ENCODE results near the gene DNAH2. TPM values are rescaled to one million over a fixed set of nuclear protein-coding genes. Genes with fewer than 3 reads are reported as not detected.
A peak's percentile ranks its signal among the peaks of the same experiment; 100 is the strongest.

DNAH2 gene
- total RNA-seq, result 1 to 10 TPM in 1 of 2 donors, under 1 TPM in 1; 0.09 to 4.9 TPM

DNA sequence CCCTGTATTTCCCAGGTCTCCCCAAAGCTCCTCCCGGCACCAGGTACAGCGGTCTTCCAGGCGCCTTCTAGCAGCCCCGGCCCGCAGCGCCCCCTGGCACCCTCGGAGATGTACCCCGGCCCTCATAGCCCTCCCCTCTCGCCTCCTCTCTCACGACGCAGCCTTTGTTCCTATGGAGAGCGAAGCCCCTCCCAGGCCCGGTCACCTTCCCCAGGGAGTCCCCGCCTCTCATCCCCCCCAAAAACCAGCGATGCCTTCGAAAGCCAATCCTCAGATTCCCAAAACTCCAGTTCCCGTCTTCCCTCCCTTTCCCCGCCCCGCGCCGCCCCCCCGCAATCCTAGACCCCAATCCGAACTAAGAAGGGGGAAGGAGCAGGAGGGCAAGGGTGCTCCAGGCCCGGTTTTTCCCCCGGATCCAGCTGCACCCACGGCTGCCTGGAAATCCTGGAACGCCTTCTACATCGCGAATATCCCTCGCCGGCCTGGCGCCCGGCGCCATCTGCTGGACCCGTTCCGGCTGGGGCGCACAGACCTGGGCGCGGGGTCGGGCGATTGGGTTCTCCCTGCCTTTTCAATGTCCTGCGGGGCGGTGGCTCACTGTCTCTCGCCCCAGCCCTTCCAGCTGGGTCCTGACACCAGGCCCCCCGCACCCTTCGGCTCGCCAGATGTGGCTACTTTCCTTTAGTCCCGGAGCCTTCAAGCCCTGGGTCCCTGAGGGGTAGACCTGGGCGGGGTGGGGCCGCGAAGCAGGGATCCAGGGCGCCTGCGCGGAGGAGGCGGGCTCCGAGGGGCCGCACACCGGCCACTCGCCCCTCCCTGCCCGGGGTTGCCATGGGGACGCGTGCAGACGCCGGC lies at the start of gene DNAH2:
DNAH2 (plus strand) TSS at position 844 of the 855 bp plus-strand sequence. CDS start 1,991 bp downstream, outside the sequence.
- TF ChIP-seq, protein P1, sequence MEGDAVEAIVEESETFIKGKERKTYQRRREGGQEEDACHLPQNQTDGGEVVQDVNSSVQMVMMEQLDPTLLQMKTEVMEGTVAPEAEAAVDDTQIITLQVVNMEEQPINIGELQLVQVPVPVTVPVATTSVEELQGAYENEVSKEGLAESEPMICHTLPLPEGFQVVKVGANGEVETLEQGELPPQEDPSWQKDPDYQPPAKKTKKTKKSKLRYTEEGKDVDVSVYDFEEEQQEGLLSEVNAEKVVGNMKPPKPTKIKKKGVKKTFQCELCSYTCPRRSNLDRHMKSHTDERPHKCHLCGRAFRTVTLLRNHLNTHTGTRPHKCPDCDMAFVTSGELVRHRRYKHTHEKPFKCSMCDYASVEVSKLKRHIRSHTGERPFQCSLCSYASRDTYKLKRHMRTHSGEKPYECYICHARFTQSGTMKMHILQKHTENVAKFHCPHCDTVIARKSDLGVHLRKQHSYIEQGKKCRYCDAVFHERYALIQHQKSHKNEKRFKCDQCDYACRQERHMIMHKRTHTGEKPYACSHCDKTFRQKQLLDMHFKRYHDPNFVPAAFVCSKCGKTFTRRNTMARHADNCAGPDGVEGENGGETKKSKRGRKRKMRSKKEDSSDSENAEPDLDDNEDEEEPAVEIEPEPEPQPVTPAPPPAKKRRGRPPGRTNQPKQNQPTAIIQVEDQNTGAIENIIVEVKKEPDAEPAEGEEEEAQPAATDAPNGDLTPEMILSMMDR (IDR thresholded peaks at IDR 0.05), result peak; percentile 19 to 61 (median 42)
- TF ChIP-seq POLR2A (IDR thresholded peaks at IDR 0.05) (no peak), POLR2AphosphoS5 (IDR thresholded peaks at IDR 0.05) (peak; percentile 68)
- no peaks in the 10 kb centered on the region for H3K27me3 ChIP-seq (replicated peaks; ENCODE audit: insufficient read depth)
- no peaks in the 10 kb centered on the region for H3K36me3 ChIP-seq
- DNase-seq (ENCODE audit: low spot score), result peak; percentile 82
- WGBS, result under 1% methylated on average over 64 of the region's 64 CpGs
- H3K27ac ChIP-seq, result peak within 1 kb of the TSS; percentile 41 to 57
- H3K4me1 ChIP-seq (replicated peaks), result no peaks in the 10 kb centered on the region
- intact Hi-C loops (cut with DNase I), result no loop called here
- no peaks in the 10 kb centered on the region for H3K9me3 ChIP-seq
- peak within 1 kb of the TSS; percentile 38 to 41 for H3K4me3 ChIP-seq

DNA sequence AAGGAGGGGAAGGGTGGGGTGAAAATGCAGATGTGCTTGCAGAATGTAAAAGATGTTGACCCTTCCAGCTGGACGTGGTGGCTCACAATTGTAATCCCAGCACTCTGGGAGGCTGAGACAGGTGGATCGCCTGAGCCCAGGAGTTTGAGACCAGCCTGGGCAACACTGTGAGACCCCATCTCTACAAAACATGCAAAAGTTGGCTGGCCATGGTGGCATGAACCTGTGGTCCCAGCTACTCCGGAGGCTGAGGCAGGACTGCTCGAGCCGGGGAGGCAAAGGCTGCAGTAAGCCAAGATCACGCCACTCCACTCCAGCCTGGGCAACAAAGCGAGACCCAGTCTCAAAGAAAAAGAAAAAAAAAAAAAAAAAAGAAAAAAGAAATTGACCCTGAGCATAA lies 49.1 kb upstream of the DNAH2 start:
- no peak for TF ChIP-seq POLR2A (IDR thresholded peaks at IDR 0.05)
- TF ChIP-seq, protein P1 (IDR thresholded peaks at IDR 0.05), result no peak
- no peak for TF ChIP-seq POLR2AphosphoS5 (IDR thresholded peaks at IDR 0.05)
- intact Hi-C loops (cut with DNase I), result no loop called here
- Histone ChIP-seq H3K27ac (no peak overlapping the region), H3K4me1 (replicated peaks) (no peaks in the 10 kb centered on the region), H3K4me3 (no peak overlapping the region), H3K27me3 (replicated peaks; ENCODE audit: insufficient read depth) (no peaks in the 10 kb centered on the region), H3K36me3 (peaks cover 5 to 20% of the 10 kb centered on the region in 2 donors), H3K9me3 (no peaks in the 10 kb centered on the region)
- no peak for DNase-seq (ENCODE audit: low spot score)
- 91% methylated on average over 7 of the region's 7 CpGs for WGBS

GRCh38 chr17:7673239-7673638 lies 44.3 kb upstream of the DNAH2 start:
- Histone ChIP-seq H3K4me3 (no peak overlapping the region), H3K9me3 (no peaks in the 10 kb centered on the region), H3K36me3 (peaks cover 11 to 36% of the 10 kb centered on the region in 2 donors), H3K27me3 (replicated peaks; ENCODE audit: insufficient read depth) (no peaks in the 10 kb centered on the region), H3K4me1 (replicated peaks) (no peaks in the 10 kb centered on the region), H3K27ac (no peak overlapping the region)
- intact Hi-C loops (cut with DNase I), result no loop called here
- DNase-seq (ENCODE audit: low spot score), result no peak
- 87% methylated on average over 2 of the region's 2 CpGs for WGBS
- TF ChIP-seq, protein P1 (IDR thresholded peaks at IDR 0.05), result no peak
- TF ChIP-seq POLR2A (IDR thresholded peaks at IDR 0.05) (no peak), POLR2AphosphoS5 (IDR thresholded peaks at IDR 0.05) (no peak)

DNA sequence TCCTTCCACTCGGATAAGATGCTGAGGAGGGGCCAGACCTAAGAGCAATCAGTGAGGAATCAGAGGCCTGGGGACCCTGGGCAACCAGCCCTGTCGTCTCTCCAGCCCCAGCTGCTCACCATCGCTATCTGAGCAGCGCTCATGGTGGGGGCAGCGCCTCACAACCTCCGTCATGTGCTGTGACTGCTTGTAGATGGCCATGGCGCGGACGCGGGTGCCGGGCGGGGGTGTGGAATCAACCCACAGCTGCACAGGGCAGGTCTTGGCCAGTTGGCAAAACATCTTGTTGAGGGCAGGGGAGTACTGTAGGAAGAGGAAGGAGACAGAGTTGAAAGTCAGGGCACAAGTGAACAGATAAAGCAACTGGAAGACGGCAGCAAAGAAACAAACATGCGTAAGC lies 42.6 kb upstream of the DNAH2 start:
- intact Hi-C loops (cut with DNase I), result no loop called here
- TF ChIP-seq POLR2AphosphoS5 (IDR thresholded peaks at IDR 0.05) (no peak), POLR2A (IDR thresholded peaks at IDR 0.05) (no peak)
- TF ChIP-seq, protein P1 (IDR thresholded peaks at IDR 0.05), result no peak
- 90% methylated on average over 14 of the region's 14 CpGs for WGBS
- no peaks in the 10 kb centered on the region for H3K9me3 ChIP-seq
- no peaks in the 10 kb centered on the region for H3K4me1 ChIP-seq (replicated peaks)
- peaks cover 9 to 33% of the 10 kb centered on the region in 2 donors for H3K36me3 ChIP-seq
- DNase-seq (ENCODE audit: low spot score), result no peak
- H3K27me3 ChIP-seq (replicated peaks; ENCODE audit: insufficient read depth), result no peaks in the 10 kb centered on the region
- H3K27ac ChIP-seq, result no peak overlapping the region
- H3K4me3 ChIP-seq, result no peak overlapping the region

DNA sequence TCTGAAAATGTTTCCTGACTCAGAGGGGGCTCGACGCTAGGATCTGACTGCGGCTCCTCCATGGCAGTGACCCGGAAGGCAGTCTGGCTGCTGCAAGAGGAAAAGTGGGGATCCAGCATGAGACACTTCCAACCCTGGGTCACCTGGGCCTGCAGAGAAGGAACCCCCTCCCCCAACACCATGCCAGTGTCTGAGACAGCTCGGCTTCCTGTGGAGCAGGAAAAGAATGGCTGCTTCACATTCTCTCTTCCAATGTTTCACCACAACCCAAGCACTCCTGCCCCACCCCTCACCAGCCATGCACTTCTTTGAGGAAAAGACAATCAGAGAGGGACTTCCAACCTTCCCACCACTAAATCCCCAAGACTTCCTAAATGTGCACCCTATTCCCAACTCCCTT lies 41.0 kb upstream of the DNAH2 start:
- 81% methylated on average over 5 of the region's 5 CpGs for WGBS
- H3K9me3 ChIP-seq, result no peaks in the 10 kb centered on the region
- no peak overlapping the region for H3K27ac ChIP-seq
- no peaks in the 10 kb centered on the region for H3K27me3 ChIP-seq (replicated peaks; ENCODE audit: insufficient read depth)
- TF ChIP-seq, protein P1 (IDR thresholded peaks at IDR 0.05), result no peak
- TF ChIP-seq POLR2AphosphoS5 (IDR thresholded peaks at IDR 0.05) (no peak), POLR2A (IDR thresholded peaks at IDR 0.05) (no peak)
- peaks cover 6 to 27% of the 10 kb centered on the region in 2 donors for H3K36me3 ChIP-seq
- DNase-seq (ENCODE audit: low spot score), result no peak
- intact Hi-C loops (cut with DNase I), result no loop called here
- no peak overlapping the region for H3K4me3 ChIP-seq
- no peaks in the 10 kb centered on the region for H3K4me1 ChIP-seq (replicated peaks)

All from prostate gland (tissue), 2 donors.